HEK293 (cell line): ENCODE results near the gene ARHGEF40.

ENCODE experiments used
- CTCF ChIA-PET: fragments of 350-600 bp; formaldehyde crosslinking; extraction: SDS; loops from one replicate; lab custom pipeline; 2021; ENCODE audit warnings: antibody characterized with exemption; lab: Yijun Ruan, JAX
- POLR2A ChIA-PET: fragments of 300-600 bp; formaldehyde crosslinking; extraction: SDS; loops from one replicate; lab custom pipeline; 2020; ENCODE audit warnings: antibody characterized with exemption, inconsistent platforms; lab: Yijun Ruan, JAX
- H3K27ac ChIP-seq: fragments of 200-500 bp; sonication (Bioruptor generic); 2 replicates; pipeline ENCODE4 v1.5.1; 2014; ENCODE audit warnings: low read depth, low read length, control low read depth, inconsistent platforms; ENCODE audit errors: extremely low read depth
- H3K36me3 ChIP-seq, 2 experiments: fragments of 200-500 bp in 1 of 2; sonication (Bioruptor generic) in 1 of 2; 1 replicate in 1 of 2; 2 replicates in 1 of 2; pipeline ENCODE4 v1.5.1; 2014 to 2017; ENCODE audit warnings: inconsistent platforms in 2 of 2, low read length in 2 of 2; ENCODE audit not compliant: control insufficient read depth in 2 of 2, insufficient read depth in 1 of 2
- H3K4me1 ChIP-seq: fragments of 200-500 bp; sonication (Bioruptor generic); 2 replicates; pipeline ENCODE4 v1.5.1; 2014; ENCODE audit warnings: mild to moderate bottlenecking, low read length, inconsistent platforms; ENCODE audit not compliant: control insufficient read depth, insufficient read depth
- H3K4me3 ChIP-seq: 2 replicates; pipeline ENCODE4 v1.5.1; 2011; ENCODE audit warnings: low read depth, mild to moderate bottlenecking, control low read depth, low read length, moderate library complexity
- H3K9me3 ChIP-seq: fragments of 200-500 bp; sonication (Bioruptor generic); 2 replicates; pipeline ENCODE4 v1.5.1; 2014; ENCODE audit warnings: low read depth, low read length, inconsistent platforms; ENCODE audit not compliant: control insufficient read depth, insufficient read depth
- GLIS2 ChIP-seq: fragments of 450-650 bp; formaldehyde crosslinking; IDR thresholded peaks from 2 replicates; pipeline ENCODE4 v1.5.1; 2016; ENCODE audit warnings: missing biosample characterization, missing genetic modification characterization
- IKZF3 ChIP-seq: fragments of 450-650 bp; IDR thresholded peaks from 2 replicates; pipeline ENCODE4 v1.5.0; 2018; ENCODE audit warnings: missing biosample characterization, mild to moderate bottlenecking, missing genetic modification characterization, moderate library complexity
- KLF1 ChIP-seq: fragments of 450-650 bp; formaldehyde crosslinking; IDR thresholded peaks from 2 replicates; pipeline ENCODE4 v1.5.1; 2016; ENCODE audit warnings: missing biosample characterization, missing genetic modification characterization
- KLF16 ChIP-seq: fragments of 450-650 bp; formaldehyde crosslinking; IDR thresholded peaks from 2 replicates; pipeline ENCODE4 v1.5.1; 2017; ENCODE audit warnings: missing biosample characterization, missing genetic modification characterization
- TRIM28 ChIP-seq: IDR thresholded peaks from 2 replicates; pipeline ENCODE4 v1.6.1; 2011; ENCODE audit warnings: low read length, control low read depth, borderline replicate concordance
- ZBTB8A ChIP-seq: fragments of 450-650 bp; formaldehyde crosslinking; IDR thresholded peaks from 2 replicates; pipeline ENCODE4 v1.5.1; 2016; ENCODE audit warnings: missing biosample characterization, missing genetic modification characterization
- ZFP41 ChIP-seq: fragments of 450-650 bp; formaldehyde crosslinking; IDR thresholded peaks from 2 replicates; pipeline ENCODE4 v1.5.1; 2016; ENCODE audit warnings: missing biosample characterization, missing genetic modification characterization, borderline replicate concordance
- ZNF16 ChIP-seq: fragments of 450-650 bp; formaldehyde crosslinking; IDR thresholded peaks from 2 replicates; pipeline ENCODE4 v1.5.1; 2016; ENCODE audit warnings: low read depth, missing biosample characterization, missing genetic modification characterization
- ZNF324 ChIP-seq: fragments of 450-650 bp; formaldehyde crosslinking; IDR thresholded peaks from 2 replicates; pipeline ENCODE4 v1.5.1; 2016; ENCODE audit warnings: missing biosample characterization, missing genetic modification characterization
- ZNF335 ChIP-seq: fragments of 450-650 bp; formaldehyde crosslinking; conservative IDR thresholded peaks from 2 replicates; pipeline ENCODE4 v1.5.1; 2016; ENCODE audit warnings: missing biosample characterization, missing genetic modification characterization
- ZNF549 ChIP-seq: fragments of 450-650 bp; IDR thresholded peaks from 2 replicates; pipeline ENCODE4 v1.5.1; 2018; ENCODE audit warnings: missing biosample characterization, missing genetic modification characterization, mild to moderate bottlenecking, inconsistent platforms, moderate library complexity
- ZNF571 ChIP-seq: fragments of 450-650 bp; formaldehyde crosslinking; IDR thresholded peaks from 2 replicates; pipeline ENCODE4 v1.5.0; 2017; ENCODE audit warnings: missing biosample characterization, missing genetic modification characterization
- ZNF585B ChIP-seq: fragments of 450-650 bp; formaldehyde crosslinking; IDR thresholded peaks from 2 replicates; pipeline ENCODE4 v1.5.1; 2016; ENCODE audit warnings: missing biosample characterization, missing genetic modification characterization
- ZNF610 ChIP-seq: fragments of 450-650 bp; formaldehyde crosslinking; IDR thresholded peaks from 2 replicates; pipeline ENCODE4 v1.5.1; 2016; ENCODE audit warnings: missing biosample characterization, missing genetic modification characterization, borderline replicate concordance
- ZNF785 ChIP-seq: fragments of 450-650 bp; formaldehyde crosslinking; IDR thresholded peaks from 2 replicates; pipeline ENCODE4 v1.5.1; 2016; ENCODE audit warnings: missing biosample characterization, missing genetic modification characterization
- ZSCAN16 ChIP-seq: fragments of 450-650 bp; formaldehyde crosslinking; IDR thresholded peaks from 2 replicates; pipeline ENCODE4 v1.5.1; 2016; ENCODE audit warnings: missing biosample characterization, missing genetic modification characterization
- TF ChIP-seq, protein P1 (sequence below): fragments of 450-650 bp; formaldehyde crosslinking; IDR thresholded peaks from 2 replicates; pipeline ENCODE4 v1.5.1; 2016; ENCODE audit warnings: missing biosample characterization, missing genetic modification characterization
- TF ChIP-seq, protein P2 (sequence below): fragments of 450-650 bp; formaldehyde crosslinking; optimal IDR thresholded peaks from 2 replicates; pipeline ENCODE3; 2016; ENCODE audit warnings: missing biosample characterization, mild to moderate bottlenecking, missing genetic modification characterization
- TF ChIP-seq, protein P3 (sequence below): fragments of 450-650 bp; formaldehyde crosslinking; IDR thresholded peaks from 2 replicates; pipeline ENCODE4 v1.5.1; 2016; ENCODE audit warnings: missing biosample characterization, missing genetic modification characterization
- TF ChIP-seq, protein P4 (sequence below): fragments of 450-650 bp; formaldehyde crosslinking; IDR thresholded peaks from 2 replicates; pipeline ENCODE4 v1.5.0; 2017; ENCODE audit warnings: missing biosample characterization, missing genetic modification characterization, borderline replicate concordance
- TF ChIP-seq, protein P5 (sequence below): fragments of 450-650 bp; formaldehyde crosslinking; IDR thresholded peaks from 2 replicates; pipeline ENCODE4 v1.5.1; 2016; ENCODE audit warnings: missing biosample characterization, missing genetic modification characterization
- TF ChIP-seq, protein P6 (sequence below): fragments of 450-650 bp; IDR thresholded peaks from 2 replicates; pipeline ENCODE4 v1.5.1; 2018; ENCODE audit warnings: missing biosample characterization, mild to moderate bottlenecking, missing genetic modification characterization

The ARHGEF40 gene

DNA sequence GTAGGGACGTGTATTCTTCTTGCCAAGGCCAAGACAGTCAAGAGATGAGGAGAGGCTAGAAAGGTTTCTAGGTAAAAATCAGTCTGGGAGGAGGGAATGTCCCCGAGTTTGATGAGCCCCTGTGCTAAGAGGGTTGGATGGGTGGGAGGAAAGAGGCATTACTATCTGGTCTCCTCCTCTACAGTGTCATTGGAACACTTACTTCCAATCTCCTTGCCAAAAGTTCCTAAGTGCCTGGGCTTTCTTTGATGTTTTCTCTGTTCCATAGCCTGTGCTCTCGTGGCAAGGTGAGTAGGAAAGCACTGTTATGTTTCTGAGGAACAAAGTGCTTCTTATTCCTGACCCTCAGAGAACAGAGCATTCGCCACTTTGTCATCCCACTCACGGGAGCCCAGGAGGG lies 35.4 kb upstream of the ARHGEF40 start, which contains the start of gene RNASE13 (continued):
- TF ChIP-seq, protein P1, sequence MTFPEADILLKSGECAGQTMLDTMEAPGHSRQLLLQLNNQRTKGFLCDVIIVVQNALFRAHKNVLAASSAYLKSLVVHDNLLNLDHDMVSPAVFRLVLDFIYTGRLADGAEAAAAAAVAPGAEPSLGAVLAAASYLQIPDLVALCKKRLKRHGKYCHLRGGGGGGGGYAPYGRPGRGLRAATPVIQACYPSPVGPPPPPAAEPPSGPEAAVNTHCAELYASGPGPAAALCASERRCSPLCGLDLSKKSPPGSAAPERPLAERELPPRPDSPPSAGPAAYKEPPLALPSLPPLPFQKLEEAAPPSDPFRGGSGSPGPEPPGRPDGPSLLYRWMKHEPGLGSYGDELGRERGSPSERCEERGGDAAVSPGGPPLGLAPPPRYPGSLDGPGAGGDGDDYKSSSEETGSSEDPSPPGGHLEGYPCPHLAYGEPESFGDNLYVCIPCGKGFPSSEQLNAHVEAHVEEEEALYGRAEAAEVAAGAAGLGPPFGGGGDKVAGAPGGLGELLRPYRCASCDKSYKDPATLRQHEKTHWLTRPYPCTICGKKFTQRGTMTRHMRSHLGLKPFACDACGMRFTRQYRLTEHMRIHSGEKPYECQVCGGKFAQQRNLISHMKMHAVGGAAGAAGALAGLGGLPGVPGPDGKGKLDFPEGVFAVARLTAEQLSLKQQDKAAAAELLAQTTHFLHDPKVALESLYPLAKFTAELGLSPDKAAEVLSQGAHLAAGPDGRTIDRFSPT (tag by site-specific recombination), result no peak
- TF ChIP-seq IKZF3 (tag by site-specific recombination) (no peak), ZNF324 (tag by site-specific recombination) (no peak), ZNF585B (tag by site-specific recombination) (no peak), ZNF16 (no peak), ZNF785 (tag by site-specific recombination) (no peak), ZFP41 (tag by site-specific recombination) (no peak), ZNF335 (no peak), ZNF610 (tag by site-specific recombination) (no peak), KLF1 (no peak)
- TF ChIP-seq, all 188 proteins: peak for 0

DNA sequence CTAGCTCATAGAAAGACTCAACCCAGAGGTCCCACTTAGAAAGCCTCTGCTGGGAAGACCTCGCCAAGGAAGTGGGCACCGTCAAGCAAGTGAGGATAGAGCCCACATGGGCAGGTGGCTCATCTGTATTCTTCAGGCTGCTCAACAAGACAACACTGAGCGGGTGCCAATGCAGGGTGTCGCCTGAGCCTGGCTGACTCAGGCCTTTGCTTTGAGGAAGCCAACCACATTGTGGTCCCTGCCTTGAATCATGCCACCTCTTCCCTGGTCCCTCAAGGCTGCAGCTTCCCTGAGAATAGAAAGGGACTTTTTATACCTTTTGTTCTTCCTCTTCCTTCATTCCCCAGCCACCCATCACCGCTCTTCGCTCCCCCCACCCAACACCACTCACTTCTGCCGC lies 33.4 kb upstream of the ARHGEF40 start:
- no peaks in the 10 kb centered on the region for H3K4me1 ChIP-seq
- no peaks in the 10 kb centered on the region for H3K9me3 ChIP-seq
- ChIA-PET CTCF (interaction anchor here (1.6 to 3.2 kb wide), 2 partner anchors 22 to 32 kb away, joined by 5 to 31 read pairs; no protein-coding TSS in a partner anchor), POLR2A (no interaction called here)
- no peak for TF ChIP-seq ZNF549 (tag by site-specific recombination)
- no peak for TF ChIP-seq GLIS2 (tag by site-specific recombination)
- no peak for TF ChIP-seq ZBTB8A (tag by site-specific recombination)
- TF ChIP-seq TRIM28, result no peak
- TF ChIP-seq, protein P2, sequence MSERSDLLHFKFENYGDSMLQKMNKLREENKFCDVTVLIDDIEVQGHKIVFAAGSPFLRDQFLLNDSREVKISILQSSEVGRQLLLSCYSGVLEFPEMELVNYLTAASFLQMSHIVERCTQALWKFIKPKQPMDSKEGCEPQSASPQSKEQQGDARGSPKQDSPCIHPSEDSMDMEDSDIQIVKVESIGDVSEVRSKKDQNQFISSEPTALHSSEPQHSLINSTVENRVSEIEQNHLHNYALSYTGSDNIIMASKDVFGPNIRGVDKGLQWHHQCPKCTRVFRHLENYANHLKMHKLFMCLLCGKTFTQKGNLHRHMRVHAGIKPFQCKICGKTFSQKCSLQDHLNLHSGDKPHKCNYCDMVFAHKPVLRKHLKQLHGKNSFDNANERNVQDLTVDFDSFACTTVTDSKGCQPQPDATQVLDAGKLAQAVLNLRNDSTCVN (tag by site-specific recombination), result no peak
- TF ChIP-seq, protein P3, sequence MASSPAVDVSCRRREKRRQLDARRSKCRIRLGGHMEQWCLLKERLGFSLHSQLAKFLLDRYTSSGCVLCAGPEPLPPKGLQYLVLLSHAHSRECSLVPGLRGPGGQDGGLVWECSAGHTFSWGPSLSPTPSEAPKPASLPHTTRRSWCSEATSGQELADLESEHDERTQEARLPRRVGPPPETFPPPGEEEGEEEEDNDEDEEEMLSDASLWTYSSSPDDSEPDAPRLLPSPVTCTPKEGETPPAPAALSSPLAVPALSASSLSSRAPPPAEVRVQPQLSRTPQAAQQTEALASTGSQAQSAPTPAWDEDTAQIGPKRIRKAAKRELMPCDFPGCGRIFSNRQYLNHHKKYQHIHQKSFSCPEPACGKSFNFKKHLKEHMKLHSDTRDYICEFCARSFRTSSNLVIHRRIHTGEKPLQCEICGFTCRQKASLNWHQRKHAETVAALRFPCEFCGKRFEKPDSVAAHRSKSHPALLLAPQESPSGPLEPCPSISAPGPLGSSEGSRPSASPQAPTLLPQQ (tag by site-specific recombination), result no peak
- H3K27ac ChIP-seq, result no peak overlapping the region
- H3K4me3 ChIP-seq, result no peak overlapping the region
- H3K36me3 ChIP-seq, result no peaks in the 10 kb centered on the region

DNA sequence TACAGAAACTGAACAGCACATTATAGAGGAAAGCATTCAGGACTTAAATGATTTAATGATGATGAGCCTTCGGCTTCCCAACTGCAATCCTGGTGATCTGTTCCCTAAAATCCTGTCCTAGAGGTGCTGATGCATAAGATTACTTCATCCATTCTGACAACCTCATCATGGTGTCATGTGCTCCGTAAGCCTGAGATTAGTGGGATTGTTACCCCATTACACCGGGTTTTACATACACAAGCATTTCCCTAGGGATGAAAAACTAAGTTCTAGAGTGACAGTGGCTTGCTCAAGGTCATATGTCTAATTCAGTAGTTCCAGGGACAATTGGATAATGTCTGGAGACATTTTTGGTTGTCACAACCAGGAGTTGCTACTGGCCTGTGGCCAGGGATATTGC lies 32.9 kb upstream of the ARHGEF40 start:
- H3K27ac ChIP-seq, result no peak overlapping the region
- H3K4me1 ChIP-seq, result no peaks in the 10 kb centered on the region
- POLR2A ChIA-PET, result no interaction called here
- H3K9me3 ChIP-seq, result no peaks in the 10 kb centered on the region
- no peak overlapping the region for H3K4me3 ChIP-seq
- CTCF ChIA-PET, result interaction anchor here (1.0 to 3.2 kb wide), 2 partner anchors 22 to 29 kb away, joined by 3 to 31 read pairs; no protein-coding TSS in a partner anchor
- H3K36me3 ChIP-seq, result no peaks in the 10 kb centered on the region
- TF ChIP-seq, protein P4, sequence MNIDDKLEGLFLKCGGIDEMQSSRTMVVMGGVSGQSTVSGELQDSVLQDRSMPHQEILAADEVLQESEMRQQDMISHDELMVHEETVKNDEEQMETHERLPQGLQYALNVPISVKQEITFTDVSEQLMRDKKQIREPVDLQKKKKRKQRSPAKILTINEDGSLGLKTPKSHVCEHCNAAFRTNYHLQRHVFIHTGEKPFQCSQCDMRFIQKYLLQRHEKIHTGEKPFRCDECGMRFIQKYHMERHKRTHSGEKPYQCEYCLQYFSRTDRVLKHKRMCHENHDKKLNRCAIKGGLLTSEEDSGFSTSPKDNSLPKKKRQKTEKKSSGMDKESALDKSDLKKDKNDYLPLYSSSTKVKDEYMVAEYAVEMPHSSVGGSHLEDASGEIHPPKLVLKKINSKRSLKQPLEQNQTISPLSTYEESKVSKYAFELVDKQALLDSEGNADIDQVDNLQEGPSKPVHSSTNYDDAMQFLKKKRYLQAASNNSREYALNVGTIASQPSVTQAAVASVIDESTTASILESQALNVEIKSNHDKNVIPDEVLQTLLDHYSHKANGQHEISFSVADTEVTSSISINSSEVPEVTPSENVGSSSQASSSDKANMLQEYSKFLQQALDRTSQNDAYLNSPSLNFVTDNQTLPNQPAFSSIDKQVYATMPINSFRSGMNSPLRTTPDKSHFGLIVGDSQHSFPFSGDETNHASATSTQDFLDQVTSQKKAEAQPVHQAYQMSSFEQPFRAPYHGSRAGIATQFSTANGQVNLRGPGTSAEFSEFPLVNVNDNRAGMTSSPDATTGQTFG (tag by site-specific recombination), result no peak
- no peak for TF ChIP-seq KLF16
- TF ChIP-seq, protein P5, sequence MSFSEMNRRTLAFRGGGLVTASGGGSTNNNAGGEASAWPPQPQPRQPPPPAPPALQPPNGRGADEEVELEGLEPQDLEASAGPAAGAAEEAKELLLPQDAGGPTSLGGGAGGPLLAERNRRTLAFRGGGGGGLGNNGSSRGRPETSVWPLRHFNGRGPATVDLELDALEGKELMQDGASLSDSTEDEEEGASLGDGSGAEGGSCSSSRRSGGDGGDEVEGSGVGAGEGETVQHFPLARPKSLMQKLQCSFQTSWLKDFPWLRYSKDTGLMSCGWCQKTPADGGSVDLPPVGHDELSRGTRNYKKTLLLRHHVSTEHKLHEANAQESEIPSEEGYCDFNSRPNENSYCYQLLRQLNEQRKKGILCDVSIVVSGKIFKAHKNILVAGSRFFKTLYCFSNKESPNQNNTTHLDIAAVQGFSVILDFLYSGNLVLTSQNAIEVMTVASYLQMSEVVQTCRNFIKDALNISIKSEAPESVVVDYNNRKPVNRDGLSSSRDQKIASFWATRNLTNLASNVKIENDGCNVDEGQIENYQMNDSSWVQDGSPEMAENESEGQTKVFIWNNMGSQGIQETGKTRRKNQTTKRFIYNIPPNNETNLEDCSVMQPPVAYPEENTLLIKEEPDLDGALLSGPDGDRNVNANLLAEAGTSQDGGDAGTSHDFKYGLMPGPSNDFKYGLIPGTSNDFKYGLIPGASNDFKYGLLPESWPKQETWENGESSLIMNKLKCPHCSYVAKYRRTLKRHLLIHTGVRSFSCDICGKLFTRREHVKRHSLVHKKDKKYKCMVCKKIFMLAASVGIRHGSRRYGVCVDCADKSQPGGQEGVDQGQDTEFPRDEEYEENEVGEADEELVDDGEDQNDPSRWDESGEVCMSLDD, result no peak
- no peak for TF ChIP-seq ZSCAN16
- TF ChIP-seq, protein P6, sequence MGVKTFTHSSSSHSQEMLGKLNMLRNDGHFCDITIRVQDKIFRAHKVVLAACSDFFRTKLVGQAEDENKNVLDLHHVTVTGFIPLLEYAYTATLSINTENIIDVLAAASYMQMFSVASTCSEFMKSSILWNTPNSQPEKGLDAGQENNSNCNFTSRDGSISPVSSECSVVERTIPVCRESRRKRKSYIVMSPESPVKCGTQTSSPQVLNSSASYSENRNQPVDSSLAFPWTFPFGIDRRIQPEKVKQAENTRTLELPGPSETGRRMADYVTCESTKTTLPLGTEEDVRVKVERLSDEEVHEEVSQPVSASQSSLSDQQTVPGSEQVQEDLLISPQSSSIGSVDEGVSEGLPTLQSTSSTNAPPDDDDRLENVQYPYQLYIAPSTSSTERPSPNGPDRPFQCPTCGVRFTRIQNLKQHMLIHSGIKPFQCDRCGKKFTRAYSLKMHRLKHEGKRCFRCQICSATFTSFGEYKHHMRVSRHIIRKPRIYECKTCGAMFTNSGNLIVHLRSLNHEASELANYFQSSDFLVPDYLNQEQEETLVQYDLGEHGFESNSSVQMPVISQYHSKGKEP, result no peak
- TF ChIP-seq ZNF571 (tag by site-specific recombination), result no peak
